ENCODE data around the gene CACNB1.

DNA sequence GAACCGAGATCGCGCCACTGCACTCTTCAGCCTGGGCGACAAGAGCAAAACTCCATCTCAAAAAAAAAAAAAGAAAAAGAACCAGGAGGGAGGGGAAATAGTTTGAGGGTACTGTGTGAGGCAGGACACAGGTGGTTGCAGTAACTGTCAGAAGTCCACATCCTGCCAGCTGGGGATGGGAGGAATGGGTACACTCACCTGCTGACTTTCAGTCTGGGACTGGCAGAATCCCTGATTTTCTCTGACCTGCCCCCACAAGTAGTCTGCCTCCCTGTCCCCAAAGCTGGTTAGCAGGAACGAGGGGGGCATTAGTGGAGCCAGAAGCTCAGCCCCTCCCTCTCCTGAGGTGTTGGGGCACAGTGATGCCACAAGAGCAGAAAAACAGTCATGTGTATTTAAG, 24.4 kb downstream of the CACNB1 start:
- TF ChIP-seq, protein P1, sequence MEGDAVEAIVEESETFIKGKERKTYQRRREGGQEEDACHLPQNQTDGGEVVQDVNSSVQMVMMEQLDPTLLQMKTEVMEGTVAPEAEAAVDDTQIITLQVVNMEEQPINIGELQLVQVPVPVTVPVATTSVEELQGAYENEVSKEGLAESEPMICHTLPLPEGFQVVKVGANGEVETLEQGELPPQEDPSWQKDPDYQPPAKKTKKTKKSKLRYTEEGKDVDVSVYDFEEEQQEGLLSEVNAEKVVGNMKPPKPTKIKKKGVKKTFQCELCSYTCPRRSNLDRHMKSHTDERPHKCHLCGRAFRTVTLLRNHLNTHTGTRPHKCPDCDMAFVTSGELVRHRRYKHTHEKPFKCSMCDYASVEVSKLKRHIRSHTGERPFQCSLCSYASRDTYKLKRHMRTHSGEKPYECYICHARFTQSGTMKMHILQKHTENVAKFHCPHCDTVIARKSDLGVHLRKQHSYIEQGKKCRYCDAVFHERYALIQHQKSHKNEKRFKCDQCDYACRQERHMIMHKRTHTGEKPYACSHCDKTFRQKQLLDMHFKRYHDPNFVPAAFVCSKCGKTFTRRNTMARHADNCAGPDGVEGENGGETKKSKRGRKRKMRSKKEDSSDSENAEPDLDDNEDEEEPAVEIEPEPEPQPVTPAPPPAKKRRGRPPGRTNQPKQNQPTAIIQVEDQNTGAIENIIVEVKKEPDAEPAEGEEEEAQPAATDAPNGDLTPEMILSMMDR (IDR thresholded peaks at IDR 0.05; ENCODE audit: poor library complexity), result no peak
- TF ChIP-seq EZH2phosphoT487 (IDR thresholded peaks at IDR 0.05; ENCODE audit: low read depth, severe bottlenecking, unreplicated experiment), result no peak

All from hepatocyte (in vitro differentiated cells).